HCT116 (cell line): ENCODE data around the gene TOM1.
A peak's percentile ranks its signal among the peaks of the same experiment; 100 is the strongest.

Source experiments
- ELF1 ChIP-seq: IDR thresholded peaks from 2 replicates; pipeline ENCODE4 v1.6.1; 2012; ENCODE audit warnings: low read depth, borderline replicate concordance
- EZH2phosphoT487 ChIP-seq: fragments of 200-600 bp; IDR thresholded peaks from 2 replicates; pipeline ENCODE4 v1.6.1; 2018; ENCODE audit warnings: antibody characterized with exemption, borderline replicate concordance
- JUND ChIP-seq: IDR thresholded peaks from 2 replicates; pipeline ENCODE4 v1.6.1; 2012
- POLR2A ChIP-seq: IDR thresholded peaks from 2 replicates; pipeline ENCODE4 v1.7.0; 2011; ENCODE audit warnings: borderline replicate concordance; ENCODE audit not compliant: insufficient read depth, insufficient read length; ENCODE audit errors: extremely low read depth
- POLR2AphosphoS5 ChIP-seq: IDR thresholded peaks from 2 replicates; pipeline ENCODE4 v1.6.1; 2011; ENCODE audit warnings: mild to moderate bottlenecking, low read depth, low read length, moderate library complexity
- SRF ChIP-seq: IDR thresholded peaks from 2 replicates; pipeline ENCODE4 v1.6.1; 2012; ENCODE audit warnings: low read depth
- TF ChIP-seq, protein P1 (sequence below), 3 experiments: fragments of 200-600 bp in 1 of 3; sonication (generic) in 1 of 3; IDR thresholded peaks in 2 of 3; conservative IDR thresholded peaks in 1 of 3; 2 replicates each; pipeline ENCODE4 v1.5.1; 2012 to 2017; ENCODE audit warnings: low read depth in 2 of 3, low read length in 2 of 3, antibody characterized with exemption in 1 of 3, borderline replicate concordance in 1 of 3, control low read depth in 1 of 3, mild to moderate bottlenecking in 1 of 3, mixed read lengths in 1 of 3, mixed run types in 1 of 3, moderate library complexity in 1 of 3; ENCODE audit not compliant: insufficient read depth in 1 of 3
- TF ChIP-seq, protein P2 (sequence below): IDR thresholded peaks from 2 replicates; pipeline ENCODE4 v1.6.1; 2012

DNA sequence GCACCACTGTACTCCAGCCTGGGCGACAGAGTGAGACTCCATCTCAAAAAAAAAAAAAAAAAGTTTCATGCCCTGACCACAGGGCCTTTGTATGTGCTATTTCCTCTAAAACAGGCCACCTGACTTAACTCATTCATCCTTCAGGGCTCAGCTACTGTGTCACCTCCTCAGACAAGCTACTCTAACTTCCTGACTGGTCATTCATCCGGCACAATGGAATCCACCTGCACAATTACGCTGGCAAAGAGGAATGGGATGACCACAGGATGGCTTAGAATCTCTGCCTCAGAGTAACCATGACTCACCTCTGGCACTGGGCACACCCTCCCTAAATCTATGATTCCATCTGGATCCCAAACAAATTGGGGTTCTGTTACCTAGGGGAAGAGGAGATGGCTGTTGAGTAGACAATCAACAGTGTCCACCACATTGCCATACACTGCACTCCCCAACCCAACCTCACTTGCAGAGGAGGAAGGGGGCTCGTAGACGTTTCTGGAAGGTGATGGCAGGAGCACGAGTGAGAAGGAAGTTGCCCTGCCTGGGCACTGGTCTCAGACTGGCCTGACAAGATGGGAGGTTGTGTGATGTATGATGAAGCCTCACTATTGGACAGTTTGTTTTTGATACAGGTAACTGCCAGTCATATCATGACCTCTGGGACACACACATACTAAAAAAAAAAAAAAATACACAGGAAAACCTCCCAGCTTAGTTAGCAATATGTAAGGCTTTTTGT, 58.4 kb downstream of the TOM1 start:
- TF ChIP-seq POLR2A (no peak), POLR2AphosphoS5 (no peak), ELF1 (no peak), JUND (peak; percentile 51; the same call in 1 of the 2 replicates), EZH2phosphoT487 (no peak), SRF (no peak)
- TF ChIP-seq, protein P1, sequence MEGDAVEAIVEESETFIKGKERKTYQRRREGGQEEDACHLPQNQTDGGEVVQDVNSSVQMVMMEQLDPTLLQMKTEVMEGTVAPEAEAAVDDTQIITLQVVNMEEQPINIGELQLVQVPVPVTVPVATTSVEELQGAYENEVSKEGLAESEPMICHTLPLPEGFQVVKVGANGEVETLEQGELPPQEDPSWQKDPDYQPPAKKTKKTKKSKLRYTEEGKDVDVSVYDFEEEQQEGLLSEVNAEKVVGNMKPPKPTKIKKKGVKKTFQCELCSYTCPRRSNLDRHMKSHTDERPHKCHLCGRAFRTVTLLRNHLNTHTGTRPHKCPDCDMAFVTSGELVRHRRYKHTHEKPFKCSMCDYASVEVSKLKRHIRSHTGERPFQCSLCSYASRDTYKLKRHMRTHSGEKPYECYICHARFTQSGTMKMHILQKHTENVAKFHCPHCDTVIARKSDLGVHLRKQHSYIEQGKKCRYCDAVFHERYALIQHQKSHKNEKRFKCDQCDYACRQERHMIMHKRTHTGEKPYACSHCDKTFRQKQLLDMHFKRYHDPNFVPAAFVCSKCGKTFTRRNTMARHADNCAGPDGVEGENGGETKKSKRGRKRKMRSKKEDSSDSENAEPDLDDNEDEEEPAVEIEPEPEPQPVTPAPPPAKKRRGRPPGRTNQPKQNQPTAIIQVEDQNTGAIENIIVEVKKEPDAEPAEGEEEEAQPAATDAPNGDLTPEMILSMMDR (IDR thresholded peaks at IDR 0.05 in 2 of 3, conservative IDR thresholded peaks at IDR 0.05 in 1 of 3; ENCODE audit: borderline replicate concordance in 1 of 3, insufficient read depth in 1 of 3, low read depth in 2 of 3, low read length in 2 of 3), result no peak
- TF ChIP-seq, protein P2, sequence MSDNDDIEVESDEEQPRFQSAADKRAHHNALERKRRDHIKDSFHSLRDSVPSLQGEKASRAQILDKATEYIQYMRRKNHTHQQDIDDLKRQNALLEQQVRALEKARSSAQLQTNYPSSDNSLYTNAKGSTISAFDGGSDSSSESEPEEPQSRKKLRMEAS, result no peak
